Glomerular visceral epithelial cell (primary cell): Measurements from ENCODE around the gene TTC7B.

Source experiments
- DNase-seq: peaks from one replicate; pipeline ENCODE4 v3.0.0-alpha.2; 2016; ENCODE audit errors: extremely low spot score

The TTC7B gene

GRCh38 chr14:90559811-90560492 lies 256.3 kb downstream of the TTC7B start:
- DNase-seq = no peak

GRCh38 chr14:90558983-90559590 lies 257.1 kb downstream of the TTC7B start:
- no peak for DNase-seq

- DNase-seq = no peak
Measured at GRCh38 chr14:90558041-90558982, 257.9 kb downstream of the TTC7B start.

GRCh38 chr14:90557516-90557915 lies 258.7 kb downstream of the TTC7B start:
- no peak for DNase-seq

GRCh38 chr14:90556666-90557450 lies 259.4 kb downstream of the TTC7B start:
- DNase-seq = no peak

- DNase-seq = no peak
Measured at GRCh38 chr14:90556012-90556477, 260.2 kb downstream of the TTC7B start.

GRCh38 chr14:90555126-90556011 lies 260.9 kb downstream of the TTC7B start:
- no peak for DNase-seq

- no peak for DNase-seq
Measured at GRCh38 chr14:90554341-90554740, 261.9 kb downstream of the TTC7B start.

GRCh38 chr14:90553921-90554336 lies 262.3 kb downstream of the TTC7B start:
- DNase-seq = no peak

- DNase-seq = no peak
Measured at GRCh38 chr14:90553298-90553920, 262.8 kb downstream of the TTC7B start.

GRCh38 chr14:90552465-90553297 lies 263.5 kb downstream of the TTC7B start:
- no peak for DNase-seq

GRCh38 chr14:90551733-90552464 lies 264.3 kb downstream of the TTC7B start:
- no peak for DNase-seq

GRCh38 chr14:90551070-90551704 lies 265.0 kb downstream of the TTC7B start:
- no peak for DNase-seq

- DNase-seq = no peak
Measured at GRCh38 chr14:90549794-90550641, 266.2 kb downstream of the TTC7B start.

GRCh38 chr14:90548455-90548854 lies 267.8 kb downstream of the TTC7B start:
- no peak for DNase-seq

GRCh38 chr14:90547968-90548367 lies 268.3 kb downstream of the TTC7B start:
- no peak for DNase-seq

- DNase-seq = no peak
Measured at GRCh38 chr14:90547250-90547649, 269.0 kb downstream of the TTC7B start.
